GM21529 (cell line): ENCODE data around the gene IDH2.
A peak's percentile ranks its signal among the peaks of the same experiment; 100 is the strongest.
"Not testable (repeated sequence)": the region's sequence is repeated elsewhere in the genome, so short reads cannot be mapped to it uniquely, and the experiment has no call there.

Source experiments
- ATAC-seq: cut with Tn5 transposase; IDR thresholded peaks from one replicate; pipeline ENCODE4 v1.9.1; 2021; ENCODE audit not compliant: unreplicated experiment

IDH2 gene

DNA sequence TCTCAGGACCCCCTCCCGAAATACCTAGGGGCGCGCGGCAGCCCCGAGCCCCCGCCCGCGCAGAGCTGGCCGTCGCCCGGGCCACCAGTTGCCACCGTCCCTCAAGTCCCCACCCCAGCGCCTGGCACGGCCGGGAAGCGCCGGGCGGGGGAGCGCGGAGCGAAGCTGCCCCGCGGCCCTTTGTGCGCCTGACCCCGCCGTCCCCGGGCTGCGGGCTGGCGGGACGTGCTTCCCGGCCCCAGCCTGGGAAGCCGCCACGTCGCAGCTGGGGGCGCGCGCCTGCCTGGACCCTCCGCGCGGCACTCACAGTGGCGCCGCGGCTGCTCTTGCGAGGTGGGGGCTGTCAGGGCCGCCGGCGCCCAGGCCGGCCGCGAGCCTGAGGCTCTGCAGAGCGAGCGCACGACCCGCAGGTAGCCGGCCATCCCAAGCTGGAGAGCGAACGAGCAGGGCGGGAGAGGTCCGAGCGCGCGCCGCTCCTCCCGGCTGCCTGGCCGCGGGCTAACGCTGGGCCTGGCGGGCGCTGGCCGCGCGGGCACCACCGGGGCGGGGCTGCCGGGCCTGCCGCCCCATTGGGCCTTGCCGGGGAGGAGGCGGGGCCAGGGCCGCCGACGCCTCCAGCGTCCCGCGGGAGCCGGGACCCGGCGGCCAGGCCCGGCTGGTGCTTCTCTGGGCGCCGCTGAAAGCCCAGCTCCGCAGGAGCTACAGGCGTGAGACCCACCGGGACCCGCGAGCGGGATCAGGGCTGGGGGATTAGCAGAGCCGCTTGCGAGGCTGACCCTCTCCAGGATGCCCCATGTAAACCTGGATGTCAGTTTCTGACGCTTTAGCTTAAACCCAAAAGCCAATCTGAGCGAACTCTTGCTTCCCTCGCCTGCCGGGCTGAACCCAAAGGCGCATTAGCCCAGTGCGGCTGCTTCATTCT lies at the start of gene IDH2:
IDH2 (minus strand) TSS at position 500 of the 922 bp plus-strand sequence; CDS start at position 422, 78 bp downstream.
- peak; percentile 60 for ATAC-seq

DNA sequence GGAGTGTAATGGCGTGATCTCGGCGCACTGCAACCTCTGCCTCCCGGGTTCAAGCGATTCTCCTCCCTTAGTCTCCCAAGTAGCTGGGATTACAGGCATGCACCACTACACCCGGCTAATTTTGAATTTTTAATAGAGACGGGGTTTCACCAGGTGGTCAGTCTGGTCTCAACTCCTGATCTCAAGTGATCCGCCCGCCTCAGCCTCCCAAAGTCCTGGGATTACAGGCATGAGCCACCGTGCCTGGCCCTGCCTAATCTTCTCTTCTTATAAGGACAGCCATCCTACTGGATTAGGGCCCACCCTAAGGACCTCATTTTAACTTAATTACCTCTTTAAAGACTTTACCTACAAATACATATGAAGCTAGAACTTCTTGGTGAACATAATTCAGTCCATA lies 48.3 kb upstream of the IDH2 start:
- ATAC-seq: not testable (repeated sequence)

DNA sequence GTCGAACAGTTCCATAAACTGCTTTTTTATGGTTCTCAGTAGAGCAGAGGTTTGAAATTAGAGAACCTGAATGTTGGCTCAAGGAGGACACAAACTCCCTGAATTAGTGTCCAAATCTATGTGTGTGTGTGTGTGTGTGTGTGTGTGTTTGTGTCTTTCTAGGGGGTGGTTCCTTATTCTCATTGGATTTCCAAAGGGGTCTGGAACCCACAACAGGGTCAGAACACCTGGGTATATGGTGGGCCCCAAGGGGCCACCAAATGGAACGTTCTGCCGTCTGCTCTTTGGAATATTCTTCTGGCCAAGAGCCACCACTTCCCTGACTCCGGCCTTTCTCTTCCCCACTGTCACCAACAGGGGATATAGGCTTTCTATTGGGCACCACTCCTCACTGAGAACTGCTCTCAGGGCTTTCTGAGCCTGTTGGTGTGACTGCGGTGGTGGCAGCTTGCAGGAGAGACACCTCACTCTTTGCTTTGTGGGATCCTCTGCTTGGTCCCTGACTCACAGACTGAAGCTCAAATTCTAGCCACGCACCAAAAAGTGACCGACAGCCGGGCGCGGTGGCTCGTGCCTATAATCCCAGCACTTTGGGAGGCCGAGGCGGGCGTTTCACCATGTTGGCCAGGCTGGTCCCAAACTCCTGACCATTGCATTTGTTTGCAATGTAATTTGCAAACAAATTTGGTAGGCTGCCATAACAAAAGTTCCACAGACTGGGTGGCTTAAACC lies 47.5 kb upstream of the IDH2 start:
- ATAC-seq: no peak

DNA sequence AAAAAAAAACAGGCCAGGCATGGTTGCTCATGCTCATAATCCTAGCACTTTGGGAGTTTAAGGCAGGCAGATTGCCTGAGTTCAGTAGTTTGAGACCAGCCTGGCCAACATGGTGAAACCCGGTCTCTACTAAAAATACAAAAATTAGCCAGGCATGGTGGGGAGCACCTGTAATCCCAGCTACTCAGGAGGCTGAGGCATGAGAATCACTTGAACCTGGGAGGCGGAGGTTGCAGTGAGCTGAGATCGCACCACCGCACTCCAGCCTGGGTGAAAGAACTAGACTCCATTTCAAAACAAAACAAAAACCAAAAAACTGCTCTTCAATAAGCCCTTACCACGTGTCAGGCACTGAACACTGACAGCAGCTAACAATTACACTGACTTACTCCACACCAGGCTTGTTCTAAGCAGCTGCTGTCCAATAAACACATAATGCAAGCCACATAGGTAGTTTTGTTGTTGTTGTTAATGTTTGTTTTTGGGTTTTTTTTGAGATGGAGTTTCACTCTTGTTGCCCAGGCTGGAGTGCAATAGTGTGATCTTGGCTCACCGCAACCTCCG lies 44.0 kb upstream of the IDH2 start:
- not testable (repeated sequence) for ATAC-seq

DNA sequence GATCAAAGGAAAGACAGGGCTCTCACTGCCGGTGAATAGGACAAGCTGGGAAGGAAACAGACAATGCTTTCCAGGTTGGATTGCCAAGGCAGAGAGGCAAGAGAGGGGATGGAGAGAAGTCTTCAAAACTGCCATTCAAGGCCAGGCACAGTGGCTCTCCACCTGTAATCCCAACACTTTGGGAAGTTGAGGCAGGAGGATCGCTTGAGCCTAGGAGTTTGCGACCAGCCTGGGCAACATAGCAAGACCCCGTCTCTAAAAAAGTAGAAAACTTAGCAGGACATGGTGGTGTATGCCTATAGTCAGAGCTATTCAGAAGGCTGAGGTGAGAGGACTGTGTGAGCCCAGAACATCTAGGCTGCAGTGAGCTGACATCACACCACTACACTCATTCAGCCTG lies 43.5 kb upstream of the IDH2 start:
- ATAC-seq: no peak

DNA sequence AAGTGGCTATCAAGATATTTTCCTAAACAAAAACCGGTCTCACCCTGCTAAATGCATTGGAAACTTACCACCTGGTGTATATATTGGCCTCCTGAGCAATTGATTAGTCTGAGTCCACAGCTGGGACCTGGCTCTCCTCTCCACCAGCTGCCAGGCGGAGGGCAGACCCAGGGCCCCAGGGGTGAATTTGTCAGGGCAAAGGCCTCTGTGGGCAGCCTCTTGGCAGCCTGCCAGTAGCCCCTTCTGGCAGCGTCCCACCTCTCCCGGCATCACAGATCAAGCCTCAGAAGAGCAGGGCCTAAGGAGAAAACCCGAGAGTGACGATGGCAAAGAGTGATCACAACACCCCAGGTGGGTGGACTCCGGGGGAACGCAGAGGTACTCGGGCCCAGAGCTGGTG lies 43.0 kb upstream of the IDH2 start:
- ATAC-seq: no peak

DNA sequence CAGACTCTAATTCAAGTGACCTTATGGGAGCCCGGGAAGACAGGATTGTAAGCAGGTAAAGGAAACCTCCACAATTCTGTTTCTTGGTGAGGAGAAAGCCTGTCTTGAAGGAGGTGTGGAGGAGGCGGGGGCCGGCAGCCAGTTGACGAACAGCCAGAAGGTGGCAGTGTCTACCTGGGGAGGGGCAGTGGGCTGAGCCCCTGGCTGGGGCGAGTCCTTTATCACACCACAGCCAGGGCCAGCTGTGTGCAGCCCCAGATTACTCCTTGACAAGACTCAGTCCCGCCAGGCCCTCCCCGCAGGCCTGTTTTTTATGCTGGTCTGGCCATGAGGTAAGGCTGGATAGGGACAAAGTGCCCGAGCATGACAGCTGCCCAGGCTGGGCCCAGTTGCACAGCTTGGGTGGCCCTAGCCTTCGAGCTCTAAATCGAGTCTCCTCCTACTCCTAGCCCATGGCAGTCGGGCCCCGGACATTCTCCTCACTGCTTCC lies 40.9 kb upstream of the IDH2 start:
- ATAC-seq: peak; percentile 75

DNA sequence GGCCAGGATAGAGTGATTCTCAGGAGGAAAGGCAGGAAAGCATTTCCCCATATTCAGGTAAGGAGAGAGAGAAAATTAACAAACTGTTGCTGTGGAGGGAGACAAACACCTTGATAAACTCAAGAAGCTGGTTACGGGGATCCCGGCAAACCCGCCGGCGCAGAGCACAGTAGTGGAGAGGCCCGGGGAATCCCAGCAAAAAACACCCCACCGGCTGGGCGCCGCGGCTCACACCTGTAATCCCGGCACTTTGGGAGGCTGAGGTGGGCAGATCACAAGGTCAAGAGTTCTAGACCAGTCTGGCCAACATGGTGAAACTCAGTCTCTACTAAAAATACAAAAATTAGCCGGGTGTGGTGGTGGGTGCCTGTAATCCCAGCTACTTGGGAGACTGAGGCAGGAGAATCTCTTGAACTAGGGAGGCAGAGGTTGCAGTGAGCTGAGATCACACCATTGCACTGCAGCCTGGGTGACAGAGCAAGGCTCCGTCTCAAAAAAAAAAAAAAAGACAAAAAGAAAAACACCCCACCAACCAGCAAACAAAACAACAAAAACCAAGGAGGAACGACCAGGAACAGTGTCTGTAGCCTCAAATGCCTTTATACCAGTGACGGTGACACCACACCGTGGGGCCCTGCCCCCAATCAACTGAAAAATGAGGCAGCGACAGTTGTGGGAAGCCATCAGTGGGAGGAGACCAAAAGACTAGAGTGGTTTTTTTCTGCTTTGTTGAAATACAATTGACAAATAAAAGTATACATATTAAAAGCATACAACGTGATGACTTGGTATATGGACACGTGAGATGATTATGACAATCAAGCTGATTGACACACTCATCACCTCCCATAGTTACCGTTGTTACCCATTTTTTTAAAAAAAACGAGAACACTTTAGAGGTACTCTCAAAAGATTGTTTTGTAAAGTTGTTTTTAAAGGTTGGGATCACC lies 40.2 kb upstream of the IDH2 start:
- no peak for ATAC-seq

DNA sequence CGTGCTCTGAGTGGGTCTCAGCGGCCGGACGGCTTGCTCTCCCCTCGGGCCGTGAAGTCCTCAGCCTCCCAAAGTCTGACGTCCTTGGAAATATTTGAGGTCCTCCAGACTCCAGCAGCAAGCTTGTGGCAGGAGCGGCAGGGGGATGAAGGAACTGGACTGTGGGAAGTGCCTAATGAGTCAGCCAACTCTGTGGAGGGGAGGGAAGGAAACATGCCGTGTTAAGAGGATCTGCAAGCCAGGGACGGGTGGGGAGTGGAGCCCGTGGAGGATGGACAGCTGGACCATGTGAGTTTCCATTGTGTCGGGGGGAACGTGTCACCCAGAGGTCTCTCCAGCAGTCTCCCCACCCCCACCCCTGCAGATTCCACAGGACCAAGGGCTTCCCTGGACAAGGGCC lies 39.4 kb upstream of the IDH2 start:
- no peak for ATAC-seq

DNA sequence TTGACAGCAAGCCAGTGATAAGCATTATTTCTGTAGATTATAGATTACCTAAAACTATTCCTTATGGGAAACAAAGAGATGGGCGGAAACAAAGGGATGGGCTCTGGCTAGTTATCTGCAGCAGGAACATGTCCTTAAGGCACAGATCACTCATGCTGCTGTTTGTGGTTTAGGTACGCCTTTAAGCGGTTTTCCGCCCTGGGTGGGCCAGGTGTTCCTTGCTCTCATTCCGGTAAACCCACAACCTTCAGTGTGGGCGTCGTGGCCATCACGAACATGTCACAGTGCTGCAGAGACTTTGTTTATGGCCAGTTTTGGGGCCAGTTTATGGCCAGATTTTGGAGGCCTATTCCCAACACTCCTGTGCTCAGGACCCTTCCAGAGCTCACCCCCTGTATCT lies 37.3 kb upstream of the IDH2 start:
- not testable (repeated sequence) for ATAC-seq

DNA sequence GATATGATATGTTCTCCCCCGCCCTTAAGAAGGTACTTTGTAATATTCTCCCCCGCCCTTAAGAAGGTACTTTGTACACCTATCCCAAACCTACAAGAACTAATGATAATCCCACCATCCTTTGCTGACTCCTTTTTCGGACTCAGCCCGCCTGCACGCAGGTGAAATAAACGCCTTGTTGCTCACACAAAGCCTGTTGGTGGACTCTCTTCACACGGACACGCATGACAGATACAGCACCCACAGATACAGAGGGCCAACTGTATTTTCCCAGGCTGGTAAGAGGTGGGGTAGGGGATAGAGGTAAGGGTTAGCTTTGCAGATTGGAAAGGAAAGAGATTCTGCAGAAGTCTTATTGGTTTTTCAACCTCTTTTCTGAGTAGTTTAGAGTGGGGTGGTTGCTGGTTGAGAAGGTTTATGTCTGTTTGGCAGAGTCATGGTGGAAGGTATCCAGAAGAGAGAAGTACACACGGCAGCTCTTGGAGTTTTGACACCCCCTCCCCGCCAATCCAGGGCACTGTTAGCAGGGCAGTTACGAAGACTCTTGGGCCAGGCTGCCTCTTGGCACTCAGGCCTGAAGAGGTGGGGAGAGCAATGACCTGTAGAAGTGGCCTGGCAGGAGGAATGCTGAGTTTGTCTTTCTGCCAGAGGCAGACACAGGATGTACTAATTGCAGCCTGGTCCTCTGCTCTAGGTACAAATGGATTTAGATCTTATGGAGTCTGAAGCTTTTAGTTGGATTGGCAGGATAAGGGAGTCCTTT lies 36.0 kb upstream of the IDH2 start:
- ATAC-seq: no peak

DNA sequence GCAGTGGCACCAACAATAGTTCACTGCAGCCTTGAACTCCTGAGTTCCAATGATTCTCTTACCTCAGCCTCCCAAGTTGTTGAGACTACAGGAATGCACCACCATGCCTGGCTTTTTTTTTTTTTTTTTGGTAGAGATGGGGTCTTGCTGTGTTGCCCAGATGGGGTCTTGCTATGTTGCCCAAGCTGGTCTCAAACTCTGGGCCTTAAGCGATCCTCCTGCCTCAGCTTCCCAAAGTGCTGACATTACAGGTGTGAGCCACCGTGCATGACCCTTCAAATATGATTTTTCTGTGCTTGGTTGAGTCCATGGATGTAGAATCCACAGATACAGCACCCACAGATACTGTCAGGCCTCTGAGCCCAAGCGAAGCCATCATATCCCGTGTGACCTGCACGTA lies 30.2 kb upstream of the IDH2 start:
- ATAC-seq: no peak

DNA sequence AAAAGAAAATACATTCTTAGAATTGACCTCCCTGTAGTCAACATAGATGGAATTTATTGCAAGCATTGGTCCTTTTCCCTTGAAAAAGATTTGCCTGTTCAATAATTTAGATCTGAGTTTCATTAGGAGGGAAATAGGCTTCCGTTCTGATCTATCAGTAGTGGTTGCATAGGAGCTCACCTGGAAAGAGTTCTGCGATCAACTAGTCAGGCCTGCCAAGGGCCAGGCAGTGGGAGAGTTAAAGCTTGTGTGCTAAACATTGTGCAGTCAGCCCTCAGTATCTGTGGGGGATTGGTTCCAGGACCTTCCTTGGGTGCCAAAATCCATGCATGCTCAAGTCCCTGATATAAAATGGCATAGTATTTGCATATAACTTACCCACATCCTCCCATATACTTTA lies 29.6 kb upstream of the IDH2 start:
- ATAC-seq: no peak

DNA sequence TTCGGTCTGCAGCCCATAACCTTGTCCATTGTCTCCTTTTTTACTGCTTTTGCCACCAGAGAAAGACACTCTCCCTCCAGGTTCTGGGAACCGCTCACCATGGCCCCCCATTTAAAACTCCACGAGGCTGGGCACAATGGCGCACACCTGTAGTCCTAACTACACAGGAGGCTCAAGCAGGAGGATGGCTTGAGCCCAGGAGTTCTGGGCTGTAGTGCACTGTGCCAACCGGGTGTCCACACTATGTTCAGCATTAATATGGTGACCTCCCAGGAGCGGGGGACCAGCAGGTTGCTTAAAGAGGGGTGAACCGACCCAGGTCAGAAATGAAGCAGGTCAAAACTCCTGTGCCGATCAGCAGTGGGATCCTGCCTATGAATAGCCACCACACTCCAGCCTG lies 28.0 kb upstream of the IDH2 start:
- no peak for ATAC-seq

DNA sequence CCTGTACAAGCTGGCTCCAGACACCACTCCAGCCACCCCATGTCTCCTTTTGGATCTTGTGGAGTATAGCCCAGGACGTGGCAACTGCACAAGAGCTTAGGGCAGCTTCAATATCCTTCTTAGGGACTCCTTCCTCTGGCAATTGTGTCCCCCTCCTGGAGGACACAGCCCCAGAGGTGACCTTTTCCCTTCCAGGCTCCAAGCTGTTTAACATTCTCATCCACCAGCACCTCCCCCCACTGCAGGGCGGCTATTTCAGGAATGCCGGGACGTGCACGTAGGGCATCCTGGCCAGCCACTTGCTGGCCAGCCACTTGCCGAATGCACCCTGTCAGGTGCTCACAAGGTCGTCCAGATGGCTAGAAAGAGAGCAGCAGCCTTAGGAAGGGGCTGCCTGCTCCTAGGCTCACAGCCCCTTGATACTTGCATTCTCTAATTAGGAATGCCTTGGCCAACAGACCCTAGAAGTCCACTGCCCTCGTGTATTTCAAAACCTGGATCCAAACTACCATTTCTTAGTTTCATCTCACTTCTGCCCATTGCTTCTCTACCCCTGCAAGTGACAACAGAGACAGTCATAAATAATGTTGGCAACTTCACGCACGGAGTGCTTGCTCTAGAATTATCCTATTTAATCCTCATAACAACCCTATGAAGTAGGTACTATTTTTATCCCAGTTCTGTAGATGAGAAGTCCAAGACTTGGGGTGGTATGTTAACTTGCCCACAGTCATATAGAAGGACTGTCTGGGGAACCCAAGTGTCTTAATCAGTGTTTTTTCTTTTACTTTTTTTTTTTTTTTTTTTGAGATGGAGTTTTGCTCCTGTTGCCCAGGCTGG lies 24.5 kb upstream of the IDH2 start:
- ATAC-seq: no peak

DNA sequence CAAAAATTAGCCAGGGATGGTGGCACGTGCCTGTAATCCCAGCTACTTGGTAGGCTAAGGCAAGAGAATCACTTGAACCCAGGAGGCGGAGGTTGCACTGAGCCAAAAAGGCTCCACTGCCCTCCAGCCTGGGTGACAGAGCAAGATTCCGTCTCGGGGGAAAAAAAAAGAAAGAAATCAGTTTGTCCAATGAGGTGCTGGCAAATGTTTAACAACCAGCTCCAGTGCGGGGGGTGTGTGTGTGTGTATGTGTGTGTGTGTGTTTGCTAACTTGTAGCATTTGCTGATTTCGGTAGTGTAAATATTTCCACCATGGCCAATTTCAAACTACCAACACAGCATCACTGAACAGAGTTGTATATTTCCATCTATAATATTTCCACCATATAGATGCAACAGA lies 23.8 kb upstream of the IDH2 start:
- no peak for ATAC-seq

DNA sequence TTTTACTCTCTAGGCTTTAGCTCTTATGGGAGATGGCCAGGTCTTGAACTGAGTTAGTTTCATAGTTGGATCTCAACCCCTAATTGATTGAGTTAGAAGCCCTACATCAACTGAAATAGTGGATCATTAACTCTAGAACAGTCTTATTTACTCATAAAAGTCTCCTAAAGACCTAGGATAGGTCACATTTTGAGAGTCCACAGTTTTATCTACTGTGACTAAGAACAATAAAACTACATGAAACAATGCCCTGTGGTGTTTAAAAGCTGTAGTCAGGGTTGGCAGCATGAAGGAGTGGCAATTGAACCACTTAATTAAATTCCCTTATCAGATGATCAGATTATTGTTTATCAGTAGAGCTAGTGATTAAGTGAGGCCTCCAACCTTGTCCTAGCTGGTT lies 22.2 kb upstream of the IDH2 start:
- ATAC-seq: no peak

DNA sequence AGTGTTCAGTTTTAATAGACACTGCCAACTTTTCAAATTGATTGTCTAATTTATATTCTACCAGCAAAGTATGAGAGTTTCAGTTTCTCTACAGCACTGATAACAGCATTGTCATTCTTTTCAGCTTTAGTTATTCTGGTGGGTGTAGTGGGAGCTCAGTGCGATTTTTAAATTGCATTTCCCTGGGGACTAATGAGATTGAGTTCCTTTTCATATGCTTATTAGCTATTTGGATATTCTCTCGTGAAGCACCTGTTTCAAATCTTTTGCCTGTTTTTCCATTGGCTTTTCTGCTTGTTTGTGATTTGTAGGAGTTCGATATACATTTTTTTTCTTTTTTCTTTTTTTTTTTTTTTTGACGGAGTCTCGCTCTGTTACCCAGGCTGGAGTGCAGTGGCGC lies 18.8 kb upstream of the IDH2 start:
- no peak for ATAC-seq

DNA sequence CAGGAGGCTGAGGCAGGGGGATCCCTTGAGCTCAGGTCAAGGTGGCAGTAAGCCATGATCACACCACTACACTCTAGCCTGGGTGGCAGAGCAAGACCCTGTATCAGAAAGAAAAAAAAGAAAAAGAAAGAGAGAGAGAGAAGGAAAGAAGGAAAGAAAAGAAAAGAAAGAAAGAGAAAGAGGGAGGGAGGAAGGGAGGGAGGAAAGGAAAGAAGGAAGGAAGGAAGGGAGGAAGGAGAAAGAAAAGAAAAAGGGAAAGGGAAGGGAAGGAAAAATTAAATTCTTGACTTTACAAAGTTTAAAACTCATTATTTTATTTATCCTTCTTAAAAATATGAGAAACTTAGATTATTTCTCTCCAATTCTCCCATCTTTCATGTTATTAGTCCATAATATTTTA lies 17.1 kb upstream of the IDH2 start:
- ATAC-seq: no peak
